ENCODE data around the gene MFSD6. TPM values are rescaled to one million over a fixed set of nuclear protein-coding genes. Genes with fewer than 3 reads are reported as not detected.
"Not testable (repeated sequence)": the region's sequence is repeated elsewhere in the genome, so short reads cannot be mapped to it uniquely, and the experiment has no call there.

Gene MFSD6
- total RNA-seq, 4 donors from 2014 or later, result 132 to 189 (median 182) TPM

DNA sequence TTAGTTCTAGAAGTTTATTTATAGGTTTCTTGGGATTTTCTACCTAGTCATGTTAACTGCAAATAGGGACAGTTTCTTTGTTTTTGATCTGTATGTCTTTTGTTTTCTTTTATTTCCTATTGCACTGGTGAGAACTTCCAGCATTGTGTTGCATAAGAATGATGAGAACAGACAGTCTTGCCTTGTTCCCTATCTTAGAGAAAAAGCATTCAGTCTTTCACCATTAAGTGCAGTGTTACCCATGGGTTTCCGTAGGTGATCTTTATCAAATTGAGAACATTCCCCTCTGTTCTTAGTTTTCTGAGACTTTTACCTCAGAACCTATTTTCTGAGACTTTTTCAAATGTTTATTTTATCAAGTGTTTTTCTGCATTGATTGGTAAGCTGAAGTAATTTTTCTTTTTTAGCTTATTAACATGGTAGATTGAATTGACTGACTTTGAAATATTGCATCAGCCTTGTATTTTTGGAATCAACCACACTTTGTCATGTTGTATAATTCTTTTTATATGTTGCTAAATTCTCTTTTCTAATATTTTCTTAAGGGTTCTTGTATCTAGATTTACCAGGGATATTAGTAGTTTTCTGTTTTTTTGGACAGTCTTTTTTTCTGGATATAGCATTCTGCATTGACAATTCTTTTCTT lies 17.2 kb downstream of the MFSD6 start:
- TF ChIP-seq POLR2A (IDR thresholded peaks at IDR 0.05), result no peak
- TF ChIP-seq, protein P1, sequence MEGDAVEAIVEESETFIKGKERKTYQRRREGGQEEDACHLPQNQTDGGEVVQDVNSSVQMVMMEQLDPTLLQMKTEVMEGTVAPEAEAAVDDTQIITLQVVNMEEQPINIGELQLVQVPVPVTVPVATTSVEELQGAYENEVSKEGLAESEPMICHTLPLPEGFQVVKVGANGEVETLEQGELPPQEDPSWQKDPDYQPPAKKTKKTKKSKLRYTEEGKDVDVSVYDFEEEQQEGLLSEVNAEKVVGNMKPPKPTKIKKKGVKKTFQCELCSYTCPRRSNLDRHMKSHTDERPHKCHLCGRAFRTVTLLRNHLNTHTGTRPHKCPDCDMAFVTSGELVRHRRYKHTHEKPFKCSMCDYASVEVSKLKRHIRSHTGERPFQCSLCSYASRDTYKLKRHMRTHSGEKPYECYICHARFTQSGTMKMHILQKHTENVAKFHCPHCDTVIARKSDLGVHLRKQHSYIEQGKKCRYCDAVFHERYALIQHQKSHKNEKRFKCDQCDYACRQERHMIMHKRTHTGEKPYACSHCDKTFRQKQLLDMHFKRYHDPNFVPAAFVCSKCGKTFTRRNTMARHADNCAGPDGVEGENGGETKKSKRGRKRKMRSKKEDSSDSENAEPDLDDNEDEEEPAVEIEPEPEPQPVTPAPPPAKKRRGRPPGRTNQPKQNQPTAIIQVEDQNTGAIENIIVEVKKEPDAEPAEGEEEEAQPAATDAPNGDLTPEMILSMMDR (IDR thresholded peaks at IDR 0.05), result no peak
- peaks cover 10 to 16% of the 10 kb centered on the region in 2 donors for H3K4me1 ChIP-seq
- no peaks in the 10 kb centered on the region for H3K9me3 ChIP-seq
- WGBS, 2 donors, result 88 to 93% methylated on average over 1 of the region's 1 CpG
- no peaks in the 10 kb centered on the region for H3K36me3 ChIP-seq
- H3K27me3 ChIP-seq, result no peaks in the 10 kb centered on the region
- intact Hi-C loops (cut with DNase I), result no loop called here
- no peak overlapping the region for H3K4me3 ChIP-seq (replicated peaks in 1 of 3)
- DNase-seq, result no peak
- H3K27ac ChIP-seq, result no peak overlapping the region

DNA sequence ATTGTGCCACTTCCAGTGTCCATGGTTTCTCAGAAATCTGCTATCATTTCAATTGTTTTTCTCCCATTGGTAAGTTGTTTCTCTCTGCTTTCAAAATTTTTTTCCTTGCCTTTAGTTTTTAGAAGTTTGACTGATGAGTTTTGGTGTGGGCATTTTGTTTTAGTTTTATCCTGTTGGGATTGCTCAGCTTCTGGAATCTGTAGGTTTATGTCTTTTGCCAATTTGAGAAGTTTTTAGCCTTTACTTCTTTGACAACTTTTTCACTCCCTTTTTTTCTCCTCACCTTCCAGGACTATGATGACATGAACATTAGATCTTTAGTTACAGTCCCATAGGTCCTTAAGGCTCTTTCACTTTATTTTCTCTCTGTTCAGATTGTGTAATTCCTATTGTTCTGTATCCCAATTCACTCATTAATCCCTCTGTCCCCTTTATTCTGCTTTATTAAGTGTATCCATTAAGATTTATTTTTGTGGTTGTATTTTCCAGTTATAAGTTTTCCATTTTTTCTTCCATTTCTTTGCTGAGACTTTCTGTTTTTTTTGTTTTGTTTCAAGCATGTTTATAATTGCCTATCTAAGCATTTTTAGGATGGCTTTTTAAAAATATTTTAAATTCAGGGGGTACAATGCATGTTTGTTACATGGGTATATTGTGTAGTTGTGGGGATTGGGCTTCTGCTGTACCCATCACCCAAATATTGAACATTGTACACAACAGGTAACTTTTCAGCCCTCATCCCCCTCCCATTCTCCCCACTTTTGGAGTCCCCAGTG lies 17.9 kb downstream of the MFSD6 start:
- Histone ChIP-seq H3K4me3 (replicated peaks in 1 of 3) (no peak overlapping the region), H3K9me3 (no peaks in the 10 kb centered on the region), H3K4me1 (peaks cover 8 to 13% of the 10 kb centered on the region in 2 donors), H3K27me3 (no peaks in the 10 kb centered on the region), H3K36me3 (no peaks in the 10 kb centered on the region), H3K27ac (no peak overlapping the region)
- no peak for DNase-seq
- TF ChIP-seq POLR2A (IDR thresholded peaks at IDR 0.05), result no peak
- TF ChIP-seq, protein P1 (IDR thresholded peaks at IDR 0.05), result no peak
- intact Hi-C loops (cut with DNase I), result no loop called here

DNA sequence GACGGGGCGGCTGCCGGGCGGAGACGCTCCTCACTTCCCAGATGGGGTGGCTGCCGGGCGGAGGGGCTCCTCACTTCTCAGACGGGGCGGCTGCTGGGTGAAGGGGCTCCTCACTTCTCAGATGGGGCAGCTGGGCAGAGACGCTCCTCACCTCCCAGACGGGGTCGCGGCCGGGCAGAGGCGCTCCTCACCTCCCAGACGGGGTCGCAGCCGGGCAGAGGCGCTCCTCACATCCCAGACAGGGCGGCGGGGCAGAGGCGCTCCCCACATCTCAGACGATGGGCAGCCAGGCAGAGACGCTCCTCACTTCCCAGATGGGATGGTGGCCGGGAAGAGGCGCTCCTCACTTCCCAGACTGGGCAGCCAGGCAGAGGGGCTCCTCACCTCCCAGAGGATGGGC lies 22.7 kb downstream of the MFSD6 start:
- intact Hi-C loops (cut with DNase I); H3K9me3 ChIP-seq; H3K36me3 ChIP-seq; H3K27me3 ChIP-seq; H3K4me3 ChIP-seq (replicated peaks in 1 of 3); DNase-seq: not testable (repeated sequence)
- H3K27ac ChIP-seq, result peak overlapping the region in 1 of 3 donors; percentile 37
- 100% methylated on average over 6 to 8 of the region's 26 CpGs for WGBS, 2 donors
- peaks cover 27 to 30% of the 10 kb centered on the region in 2 donors for H3K4me1 ChIP-seq

DNA sequence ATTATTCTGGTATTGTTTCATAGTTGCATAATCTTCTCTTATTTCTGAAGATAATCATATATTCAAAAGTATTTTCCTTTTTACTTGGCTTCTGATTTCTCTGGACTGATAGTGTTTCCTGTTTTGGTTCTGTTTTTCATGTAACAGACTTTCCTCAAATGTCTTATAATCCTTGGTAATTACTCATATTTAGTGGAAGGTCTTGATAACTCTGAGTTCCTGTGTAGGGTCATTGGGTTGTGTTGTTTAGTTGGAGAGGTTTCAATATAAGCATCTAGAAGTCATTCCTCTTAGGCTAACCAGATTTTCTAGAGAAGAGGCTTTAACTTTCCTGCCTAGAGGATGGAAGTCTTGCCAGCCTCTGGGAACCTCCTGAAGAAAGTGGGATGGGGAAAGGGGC lies 23.8 kb downstream of the MFSD6 start:
- Histone ChIP-seq H3K9me3 (no peaks in the 10 kb centered on the region), H3K27ac (peak overlapping the region; percentile 7 to 58 (median 57)), H3K4me1 (peaks cover 27% of the 10 kb centered on the region in 2 donors), H3K4me3 (replicated peaks in 1 of 3) (no peak overlapping the region), H3K27me3 (no peaks in the 10 kb centered on the region), H3K36me3 (peaks cover 5 to 11% of the 10 kb centered on the region in 2 donors)
- intact Hi-C loops (cut with DNase I), result no loop called here
- DNase-seq, result no peak
- TF ChIP-seq, protein P1 (IDR thresholded peaks at IDR 0.05), result no peak
- no peak for TF ChIP-seq POLR2A (IDR thresholded peaks at IDR 0.05)

DNA sequence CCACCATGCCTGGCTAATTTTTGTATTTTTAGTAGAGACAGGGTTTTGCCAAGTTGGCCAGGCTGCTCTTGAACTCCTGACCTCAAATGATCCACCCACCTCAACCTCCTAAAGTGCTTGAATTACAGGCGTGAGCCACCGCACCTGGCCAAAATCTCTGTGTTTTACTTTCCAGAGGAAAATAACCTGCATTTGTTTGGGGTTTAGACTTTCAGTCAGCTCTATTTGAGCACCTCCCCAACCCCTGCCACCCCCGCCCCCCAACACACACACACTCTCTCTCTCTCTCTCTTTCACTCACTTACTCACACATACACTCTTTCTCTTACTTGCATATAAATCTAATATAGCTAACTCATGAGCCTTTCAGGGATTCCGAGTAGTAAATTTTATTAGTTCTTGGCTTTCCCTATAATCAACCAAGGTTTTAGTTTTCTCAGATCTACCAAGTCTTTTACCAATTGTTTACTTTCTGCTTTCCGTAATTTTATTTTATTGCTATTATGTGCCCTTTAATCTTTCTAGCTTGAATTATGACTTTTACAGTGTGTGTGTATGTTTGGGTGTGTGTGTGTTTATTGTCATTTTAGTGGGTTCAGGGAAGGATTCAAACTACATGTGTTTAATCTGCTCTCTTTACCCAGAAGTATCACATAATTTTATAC lies 24.5 kb downstream of the MFSD6 start:
- no peaks in the 10 kb centered on the region for H3K9me3 ChIP-seq
- TF ChIP-seq, protein P1 (IDR thresholded peaks at IDR 0.05), result no peak
- no peak for TF ChIP-seq POLR2A (IDR thresholded peaks at IDR 0.05)
- DNase-seq, result peak in 1 of 2 donors; percentile 26
- intact Hi-C loops (cut with DNase I), result no loop called here
- no peaks in the 10 kb centered on the region for H3K27me3 ChIP-seq
- peaks cover 7 to 19% of the 10 kb centered on the region in 2 donors for H3K36me3 ChIP-seq
- H3K27ac ChIP-seq, result peak overlapping the region; percentile 7 to 58 (median 57)
- peaks cover 27 to 29% of the 10 kb centered on the region in 2 donors for H3K4me1 ChIP-seq
- no peak overlapping the region for H3K4me3 ChIP-seq (replicated peaks in 1 of 3)
- 70 to 81% methylated on average over 5 of the region's 5 CpGs for WGBS, 2 donors

Measured in thyroid gland (tissue), 4 donors.